ENCODE measurements around the gene TCF15. TPM values are rescaled to one million over a fixed set of nuclear protein-coding genes. Genes with fewer than 3 reads are reported as not detected.

Gene TCF15
- total RNA-seq, 1 donor from 2014 or later: not detected

DNA sequence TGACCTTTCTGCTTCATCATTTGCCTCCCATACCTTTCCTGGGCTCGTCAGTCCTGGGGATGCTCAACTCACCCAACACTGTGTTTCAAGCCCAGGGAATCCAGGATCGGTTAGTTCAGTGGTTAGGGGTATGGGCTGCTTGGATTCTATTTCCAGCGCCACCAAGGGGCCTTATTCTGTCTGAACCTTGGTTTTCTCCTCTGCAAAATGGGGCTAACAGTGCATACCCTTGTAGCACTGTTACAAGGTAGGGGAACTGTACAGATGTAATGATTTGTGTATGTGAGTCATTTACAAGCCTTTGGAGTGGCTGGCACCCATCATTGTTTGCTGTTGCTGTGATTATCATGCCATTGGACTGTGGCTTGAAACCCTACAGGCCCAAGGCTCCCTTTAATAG is 52.0 kb downstream of the TCF15 start:
- intact Hi-C loops (cut with micrococcal nuclease): no loop called here

DNA sequence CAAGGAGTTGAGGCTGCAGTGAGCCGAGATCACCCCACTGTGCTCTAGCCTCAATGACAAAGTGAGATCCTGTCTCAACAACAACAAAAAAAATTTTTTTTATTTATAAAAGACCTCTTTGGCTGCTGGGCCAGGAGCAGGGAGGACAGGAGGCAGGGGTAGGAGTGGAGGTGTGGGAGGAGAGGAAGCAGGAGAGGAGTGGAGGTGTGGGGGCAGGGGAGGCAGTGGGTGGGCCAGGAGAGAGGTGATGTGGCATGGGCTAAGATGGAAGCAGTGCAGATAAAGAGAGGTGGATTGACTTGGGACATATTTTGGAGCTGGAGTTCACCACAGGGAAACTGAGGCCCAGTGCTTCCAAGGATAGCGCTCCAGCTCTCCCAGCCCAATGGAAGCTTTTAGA is 53.1 kb downstream of the TCF15 start:
- intact Hi-C loops (cut with micrococcal nuclease): no loop called here

DNA sequence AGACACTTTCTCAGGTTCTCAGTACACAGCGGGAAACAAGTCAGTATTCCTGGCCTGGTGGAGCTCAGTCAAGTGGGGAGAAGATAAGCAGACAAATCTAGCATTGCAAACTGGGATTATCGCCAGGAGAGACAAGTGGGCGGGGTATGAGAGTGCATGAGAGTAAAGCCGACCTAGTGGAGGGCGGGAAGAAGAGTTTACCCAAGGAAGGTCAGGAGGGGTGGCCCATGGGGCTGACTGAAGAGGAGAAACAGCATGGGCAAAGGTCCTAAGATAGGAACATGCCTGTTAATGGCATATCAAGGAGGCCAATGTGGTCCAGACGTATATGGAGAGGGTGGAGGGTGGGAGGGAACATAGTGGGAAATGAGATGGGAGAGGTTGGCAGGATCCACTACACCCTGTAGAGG is 54.1 kb downstream of the TCF15 start:
- intact Hi-C loops (cut with micrococcal nuclease): no loop called here

Other genes starting within 250 kb of the TCF15 start
- 26.4 and 28.4 TPM in 2 replicates for gene TRIB3, start 229.5 kb downstream of the TCF15 start, total RNA-seq
- gene RBCK1, start 202.0 kb downstream of the TCF15 start, total RNA-seq: 116 and 118 TPM in 2 replicates
- gene TBC1D20, start 147.8 kb downstream of the TCF15 start, total RNA-seq: 32.2 and 32.5 TPM in 2 replicates
- gene CSNK2A1, start 66.5 kb downstream of the TCF15 start, total RNA-seq: 127 and 128 TPM in 2 replicates
- gene SRXN1, start 42.9 kb upstream of the TCF15 start, total RNA-seq: 14.1 and 14.3 TPM in 2 replicates
- gene SCRT2, start 65.5 kb upstream of the TCF15 start, total RNA-seq: not detected in 2 replicates
- not detected in 2 replicates for gene SLC52A3, start 158.2 kb upstream of the TCF15 start, total RNA-seq
- 19.1 and 19.4 TPM in 2 replicates for gene FAM110A, start 223.4 kb upstream of the TCF15 start, total RNA-seq